DOHH2 (cell line): ENCODE results near the gene NOP16.

Experiments used
- H3F3A ChIP-seq: fragments of 200-600 bp; sonication (generic), shearing (Covaris generic); 2 replicates; pipeline ENCODE4 v1.6.0; 2016; ENCODE audit warnings: antibody characterized with exemption, mild to moderate bottlenecking; ENCODE audit not compliant: control insufficient read depth, insufficient read depth
- H3K27ac ChIP-seq: fragments of 200-600 bp; sonication (generic); 2 replicates; pipeline ENCODE4 v1.5.1; 2014; ENCODE audit warnings: low read depth, mild to moderate bottlenecking, low read length, moderate library complexity
- H3K27me3 ChIP-seq: fragments of 200-600 bp; sonication (generic); 2 replicates; pipeline ENCODE4 v1.6.1; 2014; ENCODE audit warnings: mild to moderate bottlenecking, low read length, mixed read lengths; ENCODE audit not compliant: control insufficient read depth
- H3K36me3 ChIP-seq: fragments of 200-600 bp; sonication (generic); 2 replicates; pipeline ENCODE4 v1.6.1; 2014; ENCODE audit warnings: mild to moderate bottlenecking, low read length, moderate library complexity, mixed read lengths; ENCODE audit not compliant: control insufficient read depth
- H3K4me1 ChIP-seq: fragments of 200-600 bp; sonication (generic); 2 replicates; pipeline ENCODE4 v1.6.1; 2014; ENCODE audit warnings: mild to moderate bottlenecking, low read length, mixed read lengths; ENCODE audit not compliant: control insufficient read depth
- H3K4me2 ChIP-seq: fragments of 200-600 bp; sonication (generic); 2 replicates; pipeline ENCODE4 v1.6.0; 2014; ENCODE audit warnings: mild to moderate bottlenecking, low read length, moderate library complexity
- H3K4me3 ChIP-seq: fragments of 200-600 bp; sonication (generic); 2 replicates; pipeline ENCODE4 v1.5.1; 2014; ENCODE audit warnings: mild to moderate bottlenecking, low read length, mixed read lengths
- H3K79me2 ChIP-seq: fragments of 200-600 bp; sonication (generic); 2 replicates; pipeline ENCODE4 v1.6.1; 2014; ENCODE audit warnings: mild to moderate bottlenecking, low read length, mixed read lengths; ENCODE audit not compliant: control insufficient read depth
- H3K9me2 ChIP-seq: fragments of 200-600 bp; sonication (generic); replicated peaks from 2 replicates; pipeline ENCODE4 v1.6.1; 2014; ENCODE audit warnings: mild to moderate bottlenecking, low read length, mixed read lengths; ENCODE audit not compliant: control insufficient read depth
- H3K9me3 ChIP-seq: fragments of 200-600 bp; sonication (generic); 2 replicates; pipeline ENCODE4 v1.6.1; 2014; ENCODE audit warnings: antibody characterized with exemption, low read length, mixed read lengths; ENCODE audit not compliant: control insufficient read depth, insufficient read depth
- H4K20me1 ChIP-seq: fragments of 200-600 bp; sonication (generic); 2 replicates; pipeline ENCODE4 v1.6.0; 2014; ENCODE audit warnings: low read depth, mild to moderate bottlenecking, antibody characterized with exemption, low read length, moderate library complexity; ENCODE audit not compliant: control insufficient read depth, insufficient read depth
- CTCF ChIP-seq: fragments of 200-600 bp; sonication (generic); IDR thresholded peaks from one replicate; pipeline ENCODE4 v1.5.1; 2014; ENCODE audit warnings: antibody characterized with exemption, mild to moderate bottlenecking, low read depth, low read length; ENCODE audit not compliant: poor library complexity, severe bottlenecking
- EZH2phosphoT487 ChIP-seq: fragments of 200-600 bp; sonication (generic); IDR thresholded peaks from 2 replicates; pipeline ENCODE4 v1.6.1; 2017; ENCODE audit warnings: borderline replicate concordance, mild to moderate bottlenecking, antibody characterized with exemption, low read length, moderate library complexity, mixed read lengths

The NOP16 gene

DNA sequence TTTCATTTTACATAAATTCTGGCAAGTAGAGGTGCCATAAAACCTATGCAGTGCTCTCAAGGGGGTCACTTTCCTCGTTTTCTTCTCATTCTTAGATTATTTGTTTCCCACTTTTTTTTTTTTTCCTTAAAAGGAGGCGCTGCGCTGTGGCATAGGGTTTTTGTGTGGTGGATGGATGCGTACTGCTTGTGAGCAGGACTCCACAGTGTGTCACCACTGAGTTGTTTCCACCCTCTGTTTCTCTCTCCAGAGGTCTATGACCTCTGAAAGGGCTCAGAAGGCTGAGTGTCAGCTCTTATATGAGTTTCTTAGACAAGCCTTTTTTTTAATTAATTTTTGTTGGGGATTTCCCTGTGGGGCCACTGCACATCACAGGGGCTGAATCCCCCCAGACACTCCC, 41.6 kb upstream of the NOP16 start:
- TF ChIP-seq EZH2phosphoT487, result no peak
- no peak for TF ChIP-seq CTCF
- no peaks in the 10 kb centered on the region for H3K9me2 ChIP-seq
- no peak overlapping the region for H3K4me3 ChIP-seq
- no peaks in the 10 kb centered on the region for H3K79me2 ChIP-seq
- H3K27ac ChIP-seq, result no peak overlapping the region
- H3K9me3 ChIP-seq, result no peaks in the 10 kb centered on the region
- H3K4me1 ChIP-seq, result peaks cover 5% of the 10 kb centered on the region
- no peaks in the 10 kb centered on the region for H3F3A ChIP-seq
- H3K36me3 ChIP-seq, result no peaks in the 10 kb centered on the region
- H3K4me2 ChIP-seq, result no peak overlapping the region
- no peaks in the 10 kb centered on the region for H4K20me1 ChIP-seq
- peaks cover 5% of the 10 kb centered on the region; the same call in 1 of the 2 replicates for H3K27me3 ChIP-seq

- H3K79me2 ChIP-seq, result no peaks in the 10 kb centered on the region
- peaks cover 5% of the 10 kb centered on the region for H3K4me1 ChIP-seq
- H3K36me3 ChIP-seq, result no peaks in the 10 kb centered on the region
- no peaks in the 10 kb centered on the region for H3K9me3 ChIP-seq
- H3K27me3 ChIP-seq, result peaks cover 5% of the 10 kb centered on the region; the same call in 1 of the 2 replicates
- H3K27ac ChIP-seq, result no peak overlapping the region
- no peak overlapping the region for H3K4me3 ChIP-seq
- H3K9me2 ChIP-seq, result no peaks in the 10 kb centered on the region
- H4K20me1 ChIP-seq, result no peaks in the 10 kb centered on the region
- no peaks in the 10 kb centered on the region for H3F3A ChIP-seq
- no peak overlapping the region for H3K4me2 ChIP-seq
- TF ChIP-seq CTCF (no peak), EZH2phosphoT487 (no peak)
Measured at GRCh38 chr5:176427971-176428370, 39.6 kb upstream of the NOP16 start.

DNA sequence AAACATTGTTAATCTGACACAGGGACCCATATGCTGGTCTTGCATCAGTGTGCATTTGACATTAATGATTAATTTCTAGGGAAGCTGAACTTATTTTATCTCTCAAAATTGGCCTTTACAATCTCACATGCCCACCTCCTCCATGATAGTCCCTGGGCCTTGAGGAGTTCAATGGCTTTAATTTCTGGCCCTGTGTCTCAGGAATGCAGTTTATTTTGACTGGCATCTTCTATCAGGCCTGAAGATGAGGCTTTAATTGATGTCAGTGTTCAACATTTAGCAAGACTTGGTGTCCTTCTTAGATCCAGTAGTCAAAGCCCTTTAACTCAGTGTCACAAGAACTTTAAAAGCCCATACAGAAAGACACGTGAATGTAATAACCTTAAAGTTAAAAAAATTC, 38.5 kb upstream of the NOP16 start:
- H3K4me2 ChIP-seq, result no peak overlapping the region
- no peaks in the 10 kb centered on the region for H3K79me2 ChIP-seq
- no peaks in the 10 kb centered on the region for H3K9me3 ChIP-seq

More for the DNA sequence above, 38.5 kb upstream of the NOP16 start:
- no peak for TF ChIP-seq CTCF
- no peak for TF ChIP-seq EZH2phosphoT487
- H3K4me1 ChIP-seq, result peaks cover 5% of the 10 kb centered on the region
- no peaks in the 10 kb centered on the region for H3K9me2 ChIP-seq
- no peaks in the 10 kb centered on the region for H4K20me1 ChIP-seq
- H3K27ac ChIP-seq, result no peak overlapping the region
- H3K27me3 ChIP-seq, result peaks cover 4% of the 10 kb centered on the region; the same call in 1 of the 2 replicates
- no peaks in the 10 kb centered on the region for H3K36me3 ChIP-seq
- no peak overlapping the region for H3K4me3 ChIP-seq
- no peaks in the 10 kb centered on the region for H3F3A ChIP-seq
